HT1080 (cell line): ENCODE data around the gene LIN9. TPM values are rescaled to one million over a fixed set of nuclear protein-coding genes. Genes with fewer than 3 reads are reported as not detected.

Experiments used
- total RNA-seq: library from RNA; depleted of rRNA; stranded (reverse); fragments of >200 nt; shearing (Covaris generic); gene quantifications from 2 replicates; pipeline ENCODE4 v1.2.3, GENCODE V29; 2014; rRNA removed

LIN9 gene
- total RNA-seq, 1 experiment from 2014 or later: 12.1 TPM

Other genes starting within 250 kb of the LIN9 start
- 191 and 346 TPM in 2 replicates for gene H3-3A, start 246.4 kb downstream of the LIN9 start, total RNA-seq
- 20.4 and 24.2 TPM in 2 replicates for gene ACBD3, start 122.4 kb downstream of the LIN9 start, total RNA-seq
- not detected in 2 replicates for gene MIXL1, start 85.5 kb downstream of the LIN9 start, total RNA-seq
- 177 and 208 TPM in 2 replicates for gene PARP1, start 98.9 kb upstream of the LIN9 start, total RNA-seq
- gene STUM, start 239.6 kb upstream of the LIN9 start, total RNA-seq: not detected in 2 replicates